Activated CD4-positive, CD25-positive, alpha-beta regulatory T cell treated with anti-CD3 and anti-CD28 coated beads, Interleukin-2, amount 50 U/mL, for 24 hours (primary cell): ENCODE measurements around the gene PRELID1.
"Not testable (repeated sequence)": the region's sequence is repeated elsewhere in the genome, so short reads cannot be mapped to it uniquely, and the experiment has no call there.

Experiments
- ATAC-seq, 2 donors: fragments of 150-1000 bp; cut with Tn5 transposase; one replicate each; pipeline ENCODE4 v1.10.0; 2021; ENCODE audit warnings: mild to moderate bottlenecking in 1 of 2, moderate library complexity in 1 of 2

Gene PRELID1

GRCh38 chr5:177300236-177300880 is 3.2 kb upstream of the PRELID1 start:
- ATAC-seq, result peak; percentile 15 to 25

DNA sequence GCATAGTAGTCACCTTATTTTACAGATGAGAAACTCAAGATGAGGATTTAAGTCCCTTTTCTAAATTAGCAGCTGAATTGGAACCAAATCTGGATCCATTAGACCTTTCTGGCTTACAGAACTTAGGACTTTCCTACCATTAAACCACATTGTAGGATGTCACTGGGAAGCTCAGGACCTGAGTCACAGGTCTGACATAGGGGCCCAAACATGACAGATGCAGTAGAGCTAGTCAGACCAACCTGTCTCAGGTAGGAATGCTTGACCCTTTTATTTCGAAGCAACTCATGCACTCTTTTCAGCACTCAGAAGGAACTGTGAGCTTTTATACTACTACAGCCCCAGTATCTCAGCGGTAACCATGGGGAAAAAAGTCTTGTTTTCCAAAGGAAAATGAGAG is 2.6 kb upstream of the PRELID1 start:
- ATAC-seq, result no peak

GRCh38 chr5:177301503-177302165 is 2.0 kb upstream of the PRELID1 start:
- ATAC-seq, result no peak

DNA sequence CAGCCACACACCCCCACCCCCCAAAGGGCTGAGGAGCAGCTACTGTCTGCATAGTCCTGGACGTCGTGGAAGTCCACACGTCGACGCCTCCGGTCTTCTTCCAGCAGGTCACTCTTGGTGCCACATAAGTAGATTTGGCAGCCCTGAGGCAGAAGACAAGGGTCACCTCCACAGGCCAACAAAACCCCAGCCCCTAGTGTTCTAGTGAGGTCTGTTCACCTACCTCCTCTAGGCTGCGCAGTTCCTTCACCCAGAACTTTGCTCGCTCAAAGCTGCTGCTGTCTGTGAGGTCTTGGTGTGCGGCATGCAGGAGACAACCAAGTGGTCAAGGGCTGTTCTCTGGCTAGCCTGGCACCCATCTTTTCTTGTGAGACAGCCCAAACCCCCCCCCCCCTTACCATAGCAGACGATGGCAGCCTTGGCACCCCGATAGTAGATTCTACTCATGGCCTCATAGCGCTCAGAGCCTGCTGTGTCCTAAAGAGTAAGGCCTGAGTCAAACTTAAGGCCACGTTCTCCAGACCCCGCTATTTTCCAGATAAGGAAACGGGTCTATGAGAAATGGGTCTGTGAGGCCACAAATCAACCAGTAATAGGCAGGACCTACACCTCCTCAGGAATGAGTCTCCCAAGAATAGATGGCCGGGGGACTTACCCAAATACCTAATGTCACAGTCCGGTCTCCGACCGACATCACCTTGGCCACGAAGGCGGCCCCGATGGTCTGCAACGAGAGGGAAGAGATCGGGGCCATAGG is 1.1 kb upstream of the PRELID1 start:
- no peak for ATAC-seq

DNA sequence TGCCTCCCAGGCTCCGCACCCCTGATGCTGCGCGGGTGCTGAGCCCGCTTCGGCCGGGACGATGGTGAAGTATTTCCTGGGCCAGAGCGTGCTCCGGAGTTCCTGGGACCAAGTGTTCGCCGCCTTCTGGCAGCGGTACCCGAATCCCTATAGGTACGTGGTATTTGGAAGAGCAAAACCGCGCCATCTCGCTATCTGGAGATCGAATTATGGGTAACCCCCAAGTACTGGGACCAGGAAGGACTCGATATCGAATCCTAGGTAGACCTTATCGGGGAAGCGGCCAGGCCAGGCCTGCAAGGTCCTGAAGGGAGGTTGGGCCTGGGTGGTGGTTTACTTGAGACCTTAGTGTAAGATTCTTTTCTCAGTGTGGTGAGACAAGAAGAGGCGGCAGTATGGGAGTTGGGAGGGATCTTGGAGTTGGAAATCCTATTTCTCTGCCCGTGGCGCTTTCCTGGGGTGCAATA is 359 bp downstream of the PRELID1 start:
- ATAC-seq, result no peak

DNA sequence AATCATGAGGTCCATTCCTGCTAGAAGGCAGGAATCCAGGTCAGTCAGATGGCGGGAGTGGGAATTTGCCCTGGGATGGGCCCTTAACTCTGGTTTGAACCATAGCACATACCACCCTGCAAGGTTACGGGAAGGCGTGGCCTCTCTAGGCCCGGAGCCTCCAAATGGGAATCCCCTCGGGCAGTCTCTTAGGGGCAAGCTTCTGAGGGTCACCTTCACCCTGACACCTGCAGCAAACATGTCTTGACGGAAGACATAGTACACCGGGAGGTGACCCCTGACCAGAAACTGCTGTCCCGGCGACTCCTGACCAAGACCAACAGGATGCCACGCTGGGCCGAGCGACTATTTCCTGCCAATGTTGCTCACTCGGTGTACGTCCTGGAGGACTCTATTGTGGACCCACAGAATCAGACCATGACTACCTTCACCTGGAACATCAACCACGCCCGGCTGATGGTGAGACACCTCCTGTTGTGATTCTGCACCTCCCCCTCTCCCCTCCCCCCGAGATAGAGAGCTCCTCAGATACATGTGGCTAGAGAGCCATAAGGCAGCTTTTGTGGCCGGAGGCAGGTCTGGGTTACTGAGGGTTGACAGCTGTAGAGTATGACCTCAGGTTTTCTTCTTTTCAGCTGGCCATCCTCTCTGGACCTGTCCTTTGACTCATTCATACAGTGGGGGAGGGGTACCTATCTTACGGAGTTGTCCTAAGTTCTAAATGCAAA is 957 bp downstream of the PRELID1 start:
- no peak for ATAC-seq

GRCh38 chr5:177306103-177306640 is 2.6 kb downstream of the PRELID1 start:
- ATAC-seq, result not testable (repeated sequence)

- ATAC-seq, result no peak
Observed at GRCh38 chr5:177306674-177307543, 3.3 kb downstream of the PRELID1 start.

DNA sequence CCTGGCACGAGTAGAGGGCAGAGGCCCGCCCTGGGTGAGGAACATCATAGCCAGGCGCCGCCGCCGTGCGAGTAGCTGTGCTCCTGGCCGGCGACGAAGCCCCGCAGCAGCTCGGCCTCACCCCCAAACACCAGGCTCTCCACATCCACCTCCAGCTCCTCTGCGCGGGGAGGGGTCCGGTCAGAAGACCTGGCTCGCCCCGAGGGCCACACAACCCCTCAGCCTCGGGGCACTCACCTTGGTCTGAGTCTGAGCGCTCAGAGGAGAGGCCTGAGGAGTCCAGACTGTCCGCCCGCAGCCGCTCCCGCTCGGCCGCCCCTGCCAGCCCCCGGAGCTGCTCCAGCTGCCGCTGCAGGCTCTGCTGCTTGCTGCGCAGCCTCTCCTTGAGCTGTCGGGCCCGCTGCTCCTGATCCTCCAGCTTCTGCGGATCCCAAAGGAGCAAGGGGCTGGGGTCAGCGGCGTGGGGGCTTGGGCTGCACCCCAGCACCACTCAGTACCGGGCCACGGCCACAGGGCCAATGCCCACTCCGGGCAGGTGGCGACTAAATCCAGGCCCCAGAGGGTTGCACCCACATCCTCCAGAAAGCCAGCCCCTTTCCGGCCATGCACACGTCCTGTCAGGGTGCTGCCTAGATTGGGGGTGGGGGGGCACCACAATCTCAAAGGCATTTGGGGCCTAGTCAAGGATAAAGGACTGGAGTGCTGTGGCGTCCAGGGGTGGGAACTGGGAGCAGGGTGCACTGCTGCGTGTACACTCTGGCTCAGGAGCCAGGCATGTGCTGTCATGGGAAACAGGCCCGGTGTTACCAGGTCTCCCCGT is 4.2 kb downstream of the PRELID1 start:
- no peak for ATAC-seq

GRCh38 chr5:177308740-177309139 is 5.1 kb downstream of the PRELID1 start:
- no peak for ATAC-seq

DNA sequence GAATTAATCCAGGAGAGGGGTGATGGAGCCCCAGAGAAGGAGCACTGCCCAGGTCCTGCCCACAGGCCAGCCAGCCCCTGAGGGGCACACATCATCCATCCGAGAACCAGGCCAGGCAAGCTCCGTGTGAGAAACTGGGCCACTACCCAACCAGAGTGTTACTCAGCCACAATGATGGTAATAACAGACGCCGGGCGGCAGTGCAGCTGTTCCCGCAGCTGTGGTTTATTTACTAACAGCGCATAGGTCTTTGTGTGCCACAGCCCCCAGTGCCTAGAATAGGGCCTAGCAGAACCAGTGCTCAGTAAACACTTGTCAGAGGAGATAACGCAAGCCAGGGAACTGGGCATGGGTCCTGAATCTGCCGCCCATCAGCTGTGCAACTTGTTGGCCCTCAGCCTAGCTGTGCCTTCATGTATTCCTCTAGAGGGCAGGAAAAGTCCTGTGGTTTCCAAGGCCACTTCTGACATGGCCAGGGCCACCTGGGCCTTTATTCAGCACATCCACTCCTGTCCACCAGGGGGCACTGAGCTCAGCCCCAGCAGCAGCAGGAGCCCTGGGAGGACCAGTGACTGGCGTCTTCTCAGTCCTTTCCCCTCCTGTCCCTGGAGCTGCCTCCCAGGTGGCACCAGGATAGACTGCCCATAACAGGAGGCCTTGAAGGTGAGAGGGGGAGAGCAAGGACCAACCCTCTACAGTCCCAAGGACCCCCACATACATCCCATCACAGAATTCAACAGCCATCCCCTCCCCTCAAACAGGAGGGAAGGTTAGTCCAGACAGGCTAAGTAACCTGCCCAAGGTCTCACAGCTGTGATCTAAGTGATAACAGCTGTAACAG is 6.0 kb downstream of the PRELID1 start:
- ATAC-seq, result peak in 1 of 2 donors; percentile 37

DNA sequence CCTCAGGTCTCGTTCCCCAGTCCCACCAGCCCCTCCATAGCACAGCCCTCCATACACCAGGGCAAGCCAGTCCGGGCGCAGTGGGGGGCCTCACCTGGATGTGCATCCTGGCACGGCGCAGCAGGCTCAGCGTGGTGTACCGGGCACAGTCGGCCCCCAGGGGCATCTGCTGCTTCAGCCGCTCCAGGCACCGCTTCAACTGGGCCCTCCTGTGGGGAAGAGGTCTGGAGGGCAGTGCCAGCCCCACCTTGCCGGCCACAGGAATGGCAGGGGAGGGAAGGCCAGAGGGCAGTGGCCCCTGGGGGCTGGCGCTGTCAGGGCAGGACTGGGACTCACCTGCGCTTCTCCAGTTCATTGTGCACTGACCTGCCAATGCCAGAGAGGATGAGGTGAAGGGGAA is 6.7 kb downstream of the PRELID1 start:
- no peak for ATAC-seq

GRCh38 chr5:177310757-177311391 is 7.3 kb downstream of the PRELID1 start:
- no peak for ATAC-seq

DNA sequence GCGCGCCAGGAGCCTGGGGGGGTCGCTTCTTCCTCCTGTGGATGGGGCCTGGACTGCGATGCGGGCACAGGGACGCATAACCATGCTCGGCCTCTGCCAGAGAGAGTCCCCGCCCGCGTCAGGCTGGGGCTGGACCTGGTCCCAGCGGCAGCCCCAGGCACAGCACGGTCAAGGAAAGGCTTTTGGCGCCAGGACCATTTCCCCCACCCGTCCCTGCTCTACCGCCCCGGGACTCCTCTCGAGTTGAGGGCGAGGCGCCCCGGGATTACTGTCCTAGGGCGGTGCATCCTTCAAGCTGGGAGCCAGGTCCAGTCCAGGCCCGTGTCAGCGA is 7.8 kb downstream of the PRELID1 start:
- ATAC-seq, result no peak

- peak; percentile 92 to 93 for ATAC-seq
Observed at GRCh38 chr5:177311723-177312648, 8.4 kb downstream of the PRELID1 start, which contains the start of gene MXD3. TSS of gene MXD3 (minus strand) at chr5:177311898. CDS start at chr5:177311830, 68 bp downstream.

DNA sequence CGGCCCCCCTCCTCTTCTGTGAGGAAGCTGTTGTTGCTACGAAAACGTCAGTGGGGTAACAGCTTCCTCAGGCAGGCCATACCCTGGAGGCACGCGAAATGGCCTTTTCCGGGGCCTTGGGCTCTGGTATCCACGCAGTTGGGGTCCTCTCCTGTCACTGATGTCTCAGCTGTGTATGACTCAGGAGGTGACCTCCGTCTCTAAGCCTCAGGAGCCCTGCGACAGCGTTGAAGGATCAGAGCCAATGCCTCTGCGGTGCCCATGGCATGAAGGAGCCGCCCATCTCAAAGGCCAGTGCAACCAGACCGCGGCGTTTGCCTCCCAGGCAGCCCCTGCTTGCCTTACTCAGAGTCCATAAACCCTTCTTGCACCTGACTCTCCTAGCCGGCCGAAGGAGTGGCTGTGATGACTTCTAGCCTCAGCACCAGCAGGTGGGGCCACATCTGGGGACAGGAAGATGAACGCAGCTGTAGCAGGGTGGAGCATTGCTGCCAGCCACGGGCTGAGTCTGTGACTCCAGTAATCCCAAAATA is 9.1 kb downstream of the PRELID1 start:
- ATAC-seq, result peak; percentile 9

GRCh38 chr5:177313561-177314259 is 10.1 kb downstream of the PRELID1 start:
- no peak for ATAC-seq
